GM12878 (cell line): ENCODE measurements around the gene AKT1S1. TPM values are rescaled to one million over a fixed set of nuclear protein-coding genes. Genes with fewer than 3 reads are reported as not detected.

Source experiments
- ATAC-seq: fragments of 200-7000 bp; cut with Tn5 transposase; 3 replicates; pipeline ENCODE4 v1.9.1; 2020; ENCODE audit warnings: mild to moderate bottlenecking, moderate library complexity
- BruUV-seq: library from RNA; stranded (reverse); fragments of 400-500 nt; replicated peaks from 2 replicates; lab custom pipeline; 2021; lab: Mats Ljungman, UMichigan
- CTCF ChIA-PET: fragments of 300-600 bp; sonication (Branson Sonifier 250); formaldehyde crosslinking; extraction: SDS; loops from one replicate; lab custom pipeline; 2021; ENCODE audit warnings: inconsistent platforms; lab: Yijun Ruan, JAX
- POLR2A ChIA-PET: fragments of 350-600 bp; formaldehyde crosslinking; extraction: SDS; loops from one replicate; lab custom pipeline; 2021; ENCODE audit warnings: inconsistent platforms; lab: Charles Lee
- RAD21 ChIA-PET: fragments of 300-600 bp; sonication (Branson Sonifier 250); formaldehyde crosslinking; loops from one replicate; lab custom pipeline; 2023; ENCODE audit warnings: antibody characterized with exemption; ENCODE audit not compliant: unreplicated experiment; lab: Charles Lee
- SMC1A ChIA-PET: fragments of 300-600 bp; sonication (Branson Sonifier 250); formaldehyde crosslinking; loops from one replicate; lab custom pipeline; 2023; ENCODE audit not compliant: unreplicated experiment, uncharacterized antibody; lab: Charles Lee
- DNase-seq: peaks from one replicate; pipeline ENCODE4 v3.0.0-alpha.2; 2011; ENCODE audit warnings: low read depth, low spot score
- FAIRE-seq: peaks from 3 replicates; lab custom pipeline; 2011; peaks lifted over from hg19 to GRCh38; lab: Jason Lieb, UNC
- H2AFZ ChIP-seq: 2 replicates; pipeline ENCODE4 v1.6.0; 2011; ENCODE audit warnings: low read depth, low read length, control low read depth; ENCODE audit not compliant: control insufficient read depth
- H3K27ac ChIP-seq: 2 replicates; pipeline ENCODE4 v1.5.1; 2011; ENCODE audit warnings: control low read depth; ENCODE audit not compliant: control insufficient read depth, insufficient read depth
- H3K27me3 ChIP-seq, 2 experiments: replicated peaks in 1 of 2; 2 replicates each; pipeline versions ENCODE4 v1.6.0 to v1.6.1; 2011; ENCODE audit warnings: low read length in 1 of 2; ENCODE audit not compliant: control insufficient read depth in 2 of 2, insufficient read depth in 2 of 2
- H3K36me3 ChIP-seq, 2 experiments: 2 replicates each; pipeline ENCODE4 v1.5.1; 2011; ENCODE audit warnings: low read length in 1 of 2; ENCODE audit not compliant: control insufficient read depth in 2 of 2, insufficient read depth in 2 of 2
- H3K4me1 ChIP-seq: 2 replicates; pipeline ENCODE4 v1.6.1; 2011; ENCODE audit warnings: mild to moderate bottlenecking, low read length, moderate library complexity, mixed read lengths; ENCODE audit not compliant: control insufficient read depth, insufficient read depth
- H3K4me2 ChIP-seq: 2 replicates; pipeline ENCODE4 v1.6.0; 2011; ENCODE audit warnings: control low read depth; ENCODE audit not compliant: control insufficient read depth, insufficient read depth
- H3K4me3 ChIP-seq: fragments of 200-600 bp; sonication (generic); 2 replicates; pipeline ENCODE4 v1.5.1; 2016
- H3K79me2 ChIP-seq: 2 replicates; pipeline ENCODE4 v1.6.0; 2011; ENCODE audit warnings: low read length; ENCODE audit not compliant: control insufficient read depth, insufficient read depth
- H3K9ac ChIP-seq: 2 replicates; pipeline ENCODE4 v1.8.0; 2011; ENCODE audit warnings: low read length, control low read depth, mixed read lengths; ENCODE audit not compliant: control insufficient read depth, insufficient read depth
- H3K9me3 ChIP-seq: replicated peaks from 3 replicates; pipeline ENCODE4 v1.5.1; 2011; ENCODE audit warnings: mild to moderate bottlenecking, low read length; ENCODE audit not compliant: control insufficient read depth, insufficient read depth
- H4K20me1 ChIP-seq: 2 replicates; pipeline ENCODE4 v1.6.0; 2011; ENCODE audit not compliant: control insufficient read depth, insufficient read depth
- BCL11A ChIP-seq: IDR thresholded peaks from 2 replicates; pipeline ENCODE4 v1.6.1; 2011; ENCODE audit warnings: low read depth, low read length
- BRCA1 ChIP-seq: IDR thresholded peaks from 2 replicates; pipeline ENCODE4 v1.6.1; 2011; ENCODE audit warnings: low read depth, low read length, improper control_type of control experiment
- CHD4 ChIP-seq: fragments of 200-600 bp; sonication (generic); IDR thresholded peaks from 2 replicates; pipeline ENCODE4 v1.6.1; 2016; ENCODE audit warnings: mild to moderate bottlenecking
- CTCF ChIP-seq, 3 experiments: IDR thresholded peaks in 2 of 3; conservative IDR thresholded peaks in 1 of 3; 2 replicates each; pipeline ENCODE4 v1.5.1; 2011; ENCODE audit warnings: low read depth in 3 of 3, low read length in 3 of 3, mild to moderate bottlenecking in 3 of 3, control low read depth in 2 of 3, moderate library complexity in 2 of 3, inconsistent platforms in 1 of 3, mixed read lengths in 1 of 3; ENCODE audit not compliant: control insufficient read depth in 2 of 3, insufficient read depth in 1 of 3; ENCODE audit errors: extremely low read depth in 1 of 3
- GATAD2B ChIP-seq: fragments of 450-650 bp; conservative IDR thresholded peaks from 2 replicates; pipeline ENCODE4 v1.6.1; 2017; ENCODE audit warnings: low read depth, mild to moderate bottlenecking, moderate library complexity
- KAT2A ChIP-seq: conservative IDR thresholded peaks from 2 replicates; pipeline ENCODE4 v1.6.1; 2011; ENCODE audit warnings: low read depth, low read length; ENCODE audit not compliant: control insufficient read depth
- MEF2B ChIP-seq: fragments of 450-650 bp; IDR thresholded peaks from 2 replicates; pipeline ENCODE4 v1.6.1; 2018; ENCODE audit warnings: mild to moderate bottlenecking, moderate library complexity; ENCODE audit not compliant: partially characterized antibody, poor library complexity, severe bottlenecking
- NR2F1 ChIP-seq: fragments of 450-650 bp; conservative IDR thresholded peaks from 2 replicates; pipeline ENCODE4 v1.6.1; 2017; ENCODE audit warnings: mild to moderate bottlenecking
- PKNOX1 ChIP-seq: fragments of 450-650 bp; IDR thresholded peaks from 2 replicates; pipeline ENCODE4 v1.6.1; 2016; ENCODE audit warnings: mild to moderate bottlenecking
- SPI1 ChIP-seq: IDR thresholded peaks from 2 replicates; pipeline ENCODE4 v1.6.1; 2011; ENCODE audit warnings: low read depth, mild to moderate bottlenecking, low read length, moderate library complexity, borderline replicate concordance; ENCODE audit not compliant: insufficient read depth
- TBL1XR1 ChIP-seq: IDR thresholded peaks from 2 replicates; pipeline ENCODE4 v1.6.1; 2012; ENCODE audit warnings: low read depth, low read length, improper control_type of control experiment
- ZBED1 ChIP-seq: IDR thresholded peaks from 2 replicates; pipeline ENCODE4 v1.6.1; 2016; ENCODE audit warnings: borderline replicate concordance
- ZNF687 ChIP-seq: fragments of 450-650 bp; IDR thresholded peaks from 2 replicates; pipeline ENCODE4 v1.6.1; 2017; ENCODE audit warnings: mild to moderate bottlenecking, moderate library complexity
- WGBS: methylation state at CpG from one replicate; pipeline ENCODE4 v1.1.6; 2016; ENCODE audit warnings: low lambda C conversion rate; ENCODE audit not compliant: insufficient replicate concordance, insufficient coverage; ENCODE audit errors: missing lambda C conversion rate; 5-methylcytosine and 5-hydroxymethylcytosine counted together
- in situ Hi-C: fragments of 300-500 bp; cut with MboI; formaldehyde crosslinking; loops from 9 replicates; pipeline ENCODE4 v1.14.3; 2018; ENCODE audit warnings: mixed read lengths
- intact Hi-C: fragments of 100-400 bp; cut with micrococcal nuclease; formaldehyde crosslinking; loops from one replicate; pipeline ENCODE4 v1.14.2; 2022; ENCODE audit not compliant: unreplicated experiment
- polyA plus RNA-seq, 11 experiments: library from polyadenylated mRNA; depleted of rRNA in 4 of 11; unstranded in 6 of 11; stranded (reverse) in 5 of 11; fragments of >200 nt; fragmentation: Nextera tagmentation in 4 of 11; fragmentation: Illumina TruSeq in 1 of 11; extraction: Ambion mirVana in 4 of 11; extraction: Trizol in 1 of 11; gene quantifications; 1 replicate in 1 of 11; 2 replicates in 10 of 11; pipeline versions ENCODE4 v1.2.1 to v1.2.3, GENCODE V29; 2011 to 2016; ENCODE audit warnings: inconsistent platforms in 2 of 11, missing spikeins in 2 of 11, low read depth in 1 of 11
- total RNA-seq, 4 experiments: library from RNA; depleted of rRNA in 3 of 4; stranded (reverse); fragments of >200 nt in 3 of 4; fragmentation: Illumina TruSeq in 1 of 4; extraction: Trizol in 1 of 4; gene quantifications; 2 replicates each; pipeline versions ENCODE4 v1.2.1 to v1.2.3, GENCODE V29; 2013 to 2021

AKT1S1 gene
- total and polyA plus RNA-seq, 10 of the 15 experiments (the other 5 are each of a cell fraction or from before 2014, with no cell fraction given): 0.43 to 23.0 (median 12.3) TPM

- CTCF ChIA-PET: interaction anchor here (0.7 to 3.7 kb wide), 5 partner anchors 9 to 47 kb away, joined by 3 to 19 read pairs (median 3); partner anchors contain the start of gene ATF5
- H3K9me3 ChIP-seq: no peaks in the 10 kb centered on the region; the same call in 2 of the 3 replicates
- WGBS: 51% methylated on average over 21 of the region's 21 CpGs
- no peak overlapping the region for H3K9ac ChIP-seq
- DNase-seq: no peak
- no peaks in the 10 kb centered on the region for H3K27me3 ChIP-seq
- peak; percentile 54 for FAIRE-seq
- no TSS peak for BruUV-seq
- SMC1A ChIA-PET: interaction anchor here (1.1 to 3.7 kb wide), 4 partner anchors 8 to 20 kb away, joined by 3 to 20 read pairs (median 5); partner anchors contain the start of genes ATF5, IL4I1 and NUP62
- H3K36me3 ChIP-seq: peaks cover 28 to 43% of the 10 kb centered on the region in 2 experiments
- POLR2A ChIA-PET: interaction anchor here (1.4 to 2.8 kb wide), 4 partner anchors 10 to 22 kb away, joined by 10 to 19 read pairs (median 16); partner anchors contain the start of genes ATF5, IL4I1 and NUP62
- H2AFZ ChIP-seq: no peak overlapping the region
- no peak overlapping the region for H3K4me3 ChIP-seq
- no peaks in the 10 kb centered on the region; the same call in 1 of the 2 replicates for H4K20me1 ChIP-seq
- H3K79me2 ChIP-seq: peaks cover 73% of the 10 kb centered on the region
- RAD21 ChIA-PET: interaction anchor here (0.6 to 2.0 kb wide), 3 partner anchors 11 to 69 kb away, joined by 3 to 11 read pairs (median 3); partner anchors contain the start of genes ATF5 and NUP62
- no peak overlapping the region for H3K4me2 ChIP-seq
- in situ Hi-C loops: no loop called here
- ATAC-seq: peak; percentile 45
- peak overlapping the region; percentile 67 for H3K27ac ChIP-seq
- intact Hi-C loops: no loop called here
- peaks cover 43% of the 10 kb centered on the region for H3K4me1 ChIP-seq
- no peak for TF ChIP-seq KAT2A
- TF ChIP-seq BRCA1: no peak
- TF ChIP-seq ZNF687: peak; percentile 53; the same call in 1 of the 2 replicates
- TF ChIP-seq SPI1: peak; percentile 97
- TF ChIP-seq TBL1XR1: no peak
- TF ChIP-seq PKNOX1: 0 out of 2 replicates have a peak, but pooled peaks have one; percentile 24
- peak; percentile 22; the same call in 1 of the 2 replicates for TF ChIP-seq NR2F1
- TF ChIP-seq CHD4: no peak
- TF ChIP-seq GATAD2B: peak; percentile 66; the same call in 1 of the 2 replicates
- TF ChIP-seq MEF2B: no peak
- peak; percentile 17 to 46 (median 28); a peak in 2 of 6 replicates for TF ChIP-seq CTCF (IDR thresholded peaks at IDR 0.05 in 2 of 3, conservative IDR thresholded peaks at IDR 0.05 in 1 of 3; ENCODE audit: control insufficient read depth in 2 of 3, extremely low read depth in 1 of 3, insufficient read depth in 1 of 3, low read depth in 3 of 3, low read length in 3 of 3)
- no peak for TF ChIP-seq ZBED1
- 0 out of 2 replicates have a peak, but pooled peaks have one; percentile 51 for TF ChIP-seq BCL11A
These were observed 39.9 kb upstream of the AKT1S1 start for GRCh38 chr19:49916839-49917733.
